ENCODE data around the gene SLC44A3.

- TF ChIP-seq CTCF (IDR thresholded peaks at IDR 0.05) (peak in 4 of 7 experiments; percentile 21 to 49 (median 27)), POLR2AphosphoS5 (IDR thresholded peaks at IDR 0.05) (no peak)
Observed at GRCh38 chr1:94926126-94926914, 106.2 kb downstream of the SLC44A3 start.

All from stomach (tissue), 4 donors.